Activated CD8-positive, alpha-beta T cell treated with anti-CD3 and anti-CD28 coated beads, Interleukin-2, amount 10 ng/mL, durations not matched to agents 7 days and 5 days (primary cell): ENCODE data around the gene SBNO2. TPM values are rescaled to one million over a fixed set of nuclear protein-coding genes. Genes with fewer than 3 reads are reported as not detected.

Experiments
- ATAC-seq: fragments of 150-1000 bp; cut with Tn5 transposase; one replicate; pipeline ENCODE4 v1.10.0; 2021; ENCODE audit warnings: moderate library complexity
- CTCF ChIA-PET: fragments of 350-600 bp; sonication (Branson Sonifier 250); formaldehyde crosslinking; loops from one replicate; lab custom pipeline; 2021; ENCODE audit warnings: antibody characterized with exemption; lab: Charles Lee
- POLR2A ChIA-PET: fragments of 350-600 bp; sonication (Branson Sonifier 250); formaldehyde crosslinking; loops from one replicate; lab custom pipeline; 2021; ENCODE audit warnings: antibody characterized with exemption; lab: Charles Lee
- DNase-seq: peaks from one replicate; pipeline ENCODE4 v3.0.0-alpha.2; 2020
- H3K27ac Mint-ChIP-seq: one replicate; pipeline ENCODE4 v1.8.0; 2021; ENCODE audit warnings: mild to moderate bottlenecking, mixed read lengths
- H3K27me3 Mint-ChIP-seq: one replicate; pipeline ENCODE4 v1.8.0; 2021; ENCODE audit warnings: low read depth, mixed read lengths
- H3K36me3 Mint-ChIP-seq: one replicate; pipeline ENCODE4 v1.8.0; 2021; ENCODE audit warnings: low read depth, mixed read lengths
- H3K4me1 Mint-ChIP-seq: one replicate; pipeline ENCODE4 v1.8.0; 2021; ENCODE audit warnings: low read depth, mixed read lengths
- H3K4me3 Mint-ChIP-seq: one replicate; pipeline ENCODE4 v1.8.0; 2021; ENCODE audit warnings: mild to moderate bottlenecking, mixed read lengths
- H3K9me3 Mint-ChIP-seq: one replicate; pipeline ENCODE4 v1.8.0; 2022; ENCODE audit warnings: mixed read lengths; ENCODE audit not compliant: insufficient read depth
- total RNA-seq, 2 experiments: library from RNA; stranded (reverse); gene quantifications; one replicate each; pipeline ENCODE4 v1.2.3, GENCODE V29; 2021

Gene SBNO2
- total RNA-seq, 2 experiments from 2014 or later: 58.6 to 70.5 TPM

GRCh38 chr19:1058112-1058511 is 116.0 kb downstream of the SBNO2 start:
- no peaks in the 10 kb centered on the region for H3K9me3 Mint-ChIP-seq
- DNase-seq (no peak), ATAC-seq (no peak)
- CTCF ChIA-PET: interaction anchor here (1.3 to 2.0 kb wide), 4 partner anchors 9 to 186 kb away, joined by 3 to 7 read pairs (median 4); partner anchors contain the start of gene ARHGAP45
- peaks cover 55% of the 10 kb centered on the region for H3K36me3 Mint-ChIP-seq
- no peak overlapping the region for H3K4me3 Mint-ChIP-seq
- H3K27me3 Mint-ChIP-seq: no peaks in the 10 kb centered on the region
- POLR2A ChIA-PET: interaction anchor here (0.5 to 1.2 kb wide), 2 partner anchors 10 to 30 kb away, joined by 3 to 4 read pairs; no protein-coding TSS in a partner anchor
- H3K27ac Mint-ChIP-seq: peak overlapping the region; percentile 43
- H3K4me1 Mint-ChIP-seq: peaks cover 15% of the 10 kb centered on the region

Other genes with a start within 250 kb of the SBNO2 start
- gene ARID3A, start 248.2 kb downstream of the SBNO2 start, total RNA-seq: 10 to 100 TPM; 26.7 to 27.7 TPM
- 10 to 100 TPM; 51.5 to 53.0 TPM for gene WDR18, start 189.9 kb downstream of the SBNO2 start, total RNA-seq
- not detected for gene GRIN3B, start 173.8 kb downstream of the SBNO2 start, total RNA-seq
- 100 to 1,000 TPM; 153 to 160 TPM for gene TMEM259, start 153.1 kb downstream of the SBNO2 start, total RNA-seq
- gene RNU6-2, start 152.7 kb downstream of the SBNO2 start, total RNA-seq: not detected
- 100 to 1,000 TPM; 417 to 455 TPM for gene CNN2, start 147.7 kb downstream of the SBNO2 start, total RNA-seq
- gene ABCA7, start 134.2 kb downstream of the SBNO2 start, total RNA-seq: 10 to 100 TPM; 76.6 to 77.5 TPM
- gene ARHGAP45, start 107.1 kb downstream of the SBNO2 start, total RNA-seq: 100 to 1,000 TPM; 433 to 445 TPM
- 100 to 1,000 TPM; 176 to 177 TPM for gene POLR2E, start 78.9 kb downstream of the SBNO2 start, total RNA-seq
- gene GPX4, start 70.3 kb downstream of the SBNO2 start, total RNA-seq: 100 to 1,000 TPM; 174 to 177 TPM
- gene STK11, start 31.5 kb upstream of the SBNO2 start, total RNA-seq: 10 to 100 TPM; 68.8 to 70.8 TPM
- under 1 TPM in 1 of 2 experiments, not detected in 1; 0.10 TPM for gene CBARP, start 63.7 kb upstream of the SBNO2 start, total RNA-seq
- gene ATP5F1D, start 67.5 kb upstream of the SBNO2 start, total RNA-seq: 100 to 1,000 TPM; 209 to 222 TPM
- 10 to 100 TPM; 88.4 to 94.3 TPM for gene MIDN, start 74.3 kb upstream of the SBNO2 start, total RNA-seq
- gene CIRBP, start 95.1 kb upstream of the SBNO2 start, total RNA-seq: 100 to 1,000 TPM; 172 to 195 TPM
- 10 to 100 TPM; 57.1 TPM for gene FAM174C, start 101.3 kb upstream of the SBNO2 start, total RNA-seq
- gene EFNA2, start 111.6 kb upstream of the SBNO2 start, total RNA-seq: not detected
- 100 to 1,000 TPM; 122 to 127 TPM for gene NDUFS7, start 209.6 kb upstream of the SBNO2 start, total RNA-seq
- 10 to 100 TPM; 26.2 to 26.8 TPM for gene GAMT, start 227.3 kb upstream of the SBNO2 start, total RNA-seq
- 100 to 1,000 TPM; 264 to 270 TPM for gene DAZAP1, start 233.3 kb upstream of the SBNO2 start, total RNA-seq